ENCODE results near the gene AK6. TPM values are rescaled to one million over a fixed set of nuclear protein-coding genes. Genes with fewer than 3 reads are reported as not detected.

Gene AK6
- total RNA-seq, 1 donor from 2014 or later = 36.1 TPM

DNA sequence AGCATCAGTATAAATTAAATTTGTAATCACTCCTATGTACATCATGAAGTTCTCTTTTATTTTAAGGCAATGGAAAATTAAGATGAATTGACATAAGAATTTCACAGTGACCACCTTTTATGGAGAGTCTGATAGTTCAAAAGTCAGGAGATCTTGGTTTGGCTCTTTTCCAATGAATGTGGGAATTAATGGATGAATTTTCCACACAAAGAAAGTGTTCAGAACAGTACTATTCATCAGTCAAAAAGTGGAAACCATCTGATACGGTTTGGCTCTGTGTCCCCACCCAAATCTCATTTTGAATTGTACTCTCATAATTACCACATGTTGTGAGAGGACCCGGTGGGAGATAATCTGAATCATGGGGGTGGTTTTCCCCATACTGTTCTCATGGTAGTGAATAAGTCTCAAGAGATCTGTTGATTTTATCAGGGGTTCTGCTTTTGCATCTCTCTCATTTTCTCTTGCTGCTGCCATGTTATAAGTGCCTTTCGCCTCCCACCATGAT is 61.2 kb downstream of the AK6 start:
- no peak for DNase-seq (ENCODE audit: low spot score, unreplicated experiment)
- peaks cover 24% of the 10 kb centered on the region for H3K36me3 Mint-ChIP-seq (ENCODE audit: insufficient read depth)
- no peaks in the 10 kb centered on the region for H3K27me3 Mint-ChIP-seq
- H3K9me3 Mint-ChIP-seq (ENCODE audit: low read depth) = peaks cover 3% of the 10 kb centered on the region
- no peak overlapping the region for H3K4me3 Mint-ChIP-seq (ENCODE audit: low read depth)
- no peaks in the 10 kb centered on the region for H3K4me1 Mint-ChIP-seq (ENCODE audit: low read depth)
- no peak overlapping the region for H3K27ac Mint-ChIP-seq
- TF ChIP-seq, protein P1, sequence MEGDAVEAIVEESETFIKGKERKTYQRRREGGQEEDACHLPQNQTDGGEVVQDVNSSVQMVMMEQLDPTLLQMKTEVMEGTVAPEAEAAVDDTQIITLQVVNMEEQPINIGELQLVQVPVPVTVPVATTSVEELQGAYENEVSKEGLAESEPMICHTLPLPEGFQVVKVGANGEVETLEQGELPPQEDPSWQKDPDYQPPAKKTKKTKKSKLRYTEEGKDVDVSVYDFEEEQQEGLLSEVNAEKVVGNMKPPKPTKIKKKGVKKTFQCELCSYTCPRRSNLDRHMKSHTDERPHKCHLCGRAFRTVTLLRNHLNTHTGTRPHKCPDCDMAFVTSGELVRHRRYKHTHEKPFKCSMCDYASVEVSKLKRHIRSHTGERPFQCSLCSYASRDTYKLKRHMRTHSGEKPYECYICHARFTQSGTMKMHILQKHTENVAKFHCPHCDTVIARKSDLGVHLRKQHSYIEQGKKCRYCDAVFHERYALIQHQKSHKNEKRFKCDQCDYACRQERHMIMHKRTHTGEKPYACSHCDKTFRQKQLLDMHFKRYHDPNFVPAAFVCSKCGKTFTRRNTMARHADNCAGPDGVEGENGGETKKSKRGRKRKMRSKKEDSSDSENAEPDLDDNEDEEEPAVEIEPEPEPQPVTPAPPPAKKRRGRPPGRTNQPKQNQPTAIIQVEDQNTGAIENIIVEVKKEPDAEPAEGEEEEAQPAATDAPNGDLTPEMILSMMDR (IDR thresholded peaks at IDR 0.05; ENCODE audit: unreplicated experiment) = no peak

DNA sequence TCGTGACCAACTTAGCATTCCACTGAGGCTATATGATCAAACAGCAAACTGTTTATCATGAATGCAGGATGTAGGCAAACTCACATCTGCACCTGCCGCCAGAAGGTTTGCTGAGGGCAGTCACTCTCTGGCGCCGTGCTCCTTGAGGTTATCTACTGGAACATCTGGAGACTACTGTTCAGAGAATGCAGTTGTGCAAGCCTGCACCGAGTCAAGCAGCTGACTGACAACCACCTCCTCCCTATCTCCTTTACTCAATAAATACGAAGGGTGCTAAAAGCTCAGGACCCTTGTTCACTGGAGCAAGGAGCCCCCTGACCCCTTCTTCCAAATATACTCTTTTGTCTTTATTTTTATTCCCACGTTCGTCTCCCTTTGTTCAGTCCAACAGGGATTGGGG is 63.8 kb downstream of the AK6 start:
- TF ChIP-seq, protein P1 (IDR thresholded peaks at IDR 0.05; ENCODE audit: unreplicated experiment) = no peak
- Mint-ChIP-seq H3K27ac (no peak overlapping the region), H3K9me3 (ENCODE audit: low read depth) (peaks cover 3% of the 10 kb centered on the region), H3K4me1 (ENCODE audit: low read depth) (peaks cover 2% of the 10 kb centered on the region), H3K4me3 (ENCODE audit: low read depth) (no peak overlapping the region), H3K36me3 (ENCODE audit: insufficient read depth) (peaks cover 20% of the 10 kb centered on the region), H3K27me3 (no peaks in the 10 kb centered on the region)
- no peak for DNase-seq (ENCODE audit: low spot score, unreplicated experiment)

Other genes starting within 250 kb of the AK6 start
- gene CCNB1, start 202.4 kb downstream of the AK6 start, total RNA-seq = 104 and 105 TPM in 2 replicates
- gene CENPH, start 179.9 kb downstream of the AK6 start, total RNA-seq = 22.2 and 23.8 TPM in 2 replicates
- 30.8 TPM in 2 replicates for gene CDK7, start 134.6 kb downstream of the AK6 start, total RNA-seq
- 10.8 and 15.5 TPM in 2 replicates for gene CCDC125, start 36.7 kb downstream of the AK6 start, total RNA-seq
- gene TAF9, start within 50 bp of the AK6 start, total RNA-seq = 53.4 and 58.9 TPM in 2 replicates
- 35.3 and 36.4 TPM in 2 replicates for gene RAD17, start 298 bp upstream of the AK6 start, total RNA-seq
- gene MARVELD2, start 45.6 kb upstream of the AK6 start, total RNA-seq = 67.0 and 71.6 TPM in 2 replicates
- gene OCLN, start 123.3 kb upstream of the AK6 start, total RNA-seq = 131 and 143 TPM in 2 replicates
- 52.6 and 64.1 TPM in 2 replicates for gene GTF2H2C, start 190.7 kb upstream of the AK6 start, total RNA-seq